HEK293T (cell line): Measurements from ENCODE around the gene POLR1H.

Experiments used
- ELF4 ChIP-seq: fragments of 450-650 bp; IDR thresholded peaks from 2 replicates; pipeline ENCODE4 v1.6.1; 2017; ENCODE audit warnings: antibody characterized with exemption
- FOXA1 ChIP-seq: fragments of 450-650 bp; IDR thresholded peaks from 2 replicates; pipeline ENCODE4 v1.6.1; 2016; ENCODE audit warnings: mild to moderate bottlenecking
- L3MBTL2 ChIP-seq: fragments of 450-650 bp; conservative IDR thresholded peaks from 2 replicates; pipeline ENCODE4 v1.6.1; 2016; ENCODE audit warnings: mild to moderate bottlenecking

- TF ChIP-seq L3MBTL2 (no peak), ELF4 (no peak), FOXA1 (no peak)
These were observed 10.2 kb downstream of the POLR1H start for GRCh38 chr6:30071081-30071818.
